22Rv1 (cell line): ENCODE results near the gene CLCA4.

Source experiments
- H3K27ac ChIP-seq: fragments of 450-650 bp; 2 replicates; pipeline ENCODE4 v1.5.1; 2017
- ZFX ChIP-seq: fragments of 450-650 bp; IDR thresholded peaks from 2 replicates; pipeline ENCODE4 v1.6.1; 2017; ENCODE audit warnings: antibody characterized with exemption, borderline replicate concordance
- TF ChIP-seq, protein P1 (sequence below): fragments of 450-650 bp; IDR thresholded peaks from 2 replicates; pipeline ENCODE4 v1.5.1; 2017; ENCODE audit warnings: mild to moderate bottlenecking

CLCA4 gene

DNA sequence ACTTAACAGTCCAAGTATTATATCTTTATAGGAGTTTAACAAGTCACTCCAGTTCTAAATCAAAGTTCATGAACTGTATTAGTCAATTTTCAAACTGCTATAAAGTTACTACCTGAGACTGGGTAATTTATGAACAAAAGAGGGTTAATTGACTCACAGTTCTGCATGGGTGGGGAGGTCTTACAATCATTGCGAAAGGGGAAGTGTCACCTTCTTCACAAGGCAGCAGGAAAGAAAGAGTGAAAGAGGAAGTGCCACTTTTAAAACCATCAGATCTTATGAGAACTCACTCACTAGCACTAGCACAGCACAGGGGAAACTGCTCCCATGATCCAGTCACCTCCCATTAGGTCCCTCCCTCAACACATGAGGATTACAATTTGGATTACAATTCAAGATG, 70.0 kb downstream of the CLCA4 start:
- no peak overlapping the region for H3K27ac ChIP-seq
- TF ChIP-seq, protein P1, sequence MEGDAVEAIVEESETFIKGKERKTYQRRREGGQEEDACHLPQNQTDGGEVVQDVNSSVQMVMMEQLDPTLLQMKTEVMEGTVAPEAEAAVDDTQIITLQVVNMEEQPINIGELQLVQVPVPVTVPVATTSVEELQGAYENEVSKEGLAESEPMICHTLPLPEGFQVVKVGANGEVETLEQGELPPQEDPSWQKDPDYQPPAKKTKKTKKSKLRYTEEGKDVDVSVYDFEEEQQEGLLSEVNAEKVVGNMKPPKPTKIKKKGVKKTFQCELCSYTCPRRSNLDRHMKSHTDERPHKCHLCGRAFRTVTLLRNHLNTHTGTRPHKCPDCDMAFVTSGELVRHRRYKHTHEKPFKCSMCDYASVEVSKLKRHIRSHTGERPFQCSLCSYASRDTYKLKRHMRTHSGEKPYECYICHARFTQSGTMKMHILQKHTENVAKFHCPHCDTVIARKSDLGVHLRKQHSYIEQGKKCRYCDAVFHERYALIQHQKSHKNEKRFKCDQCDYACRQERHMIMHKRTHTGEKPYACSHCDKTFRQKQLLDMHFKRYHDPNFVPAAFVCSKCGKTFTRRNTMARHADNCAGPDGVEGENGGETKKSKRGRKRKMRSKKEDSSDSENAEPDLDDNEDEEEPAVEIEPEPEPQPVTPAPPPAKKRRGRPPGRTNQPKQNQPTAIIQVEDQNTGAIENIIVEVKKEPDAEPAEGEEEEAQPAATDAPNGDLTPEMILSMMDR: no peak
- TF ChIP-seq ZFX: no peak

DNA sequence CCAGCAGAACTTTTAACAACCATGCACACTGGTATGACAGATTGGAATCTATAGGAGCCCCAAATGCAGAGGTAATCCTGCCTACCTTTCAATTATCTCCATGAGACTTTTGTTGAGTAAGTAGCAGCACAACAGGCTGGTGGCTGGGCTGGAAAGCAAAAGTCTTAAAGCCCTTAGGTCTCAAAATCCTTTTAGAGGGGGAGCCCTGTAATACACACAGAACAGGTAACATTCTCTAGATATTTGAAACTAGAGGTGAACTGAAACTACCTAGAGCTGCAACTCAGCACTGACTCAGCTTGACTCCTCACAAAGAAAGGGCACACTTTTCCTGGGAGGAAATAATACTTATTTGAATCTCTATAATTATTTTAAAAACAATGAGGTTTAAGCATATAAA, 71.5 kb downstream of the CLCA4 start:
- TF ChIP-seq, protein P1: no peak
- TF ChIP-seq ZFX: no peak
- no peak overlapping the region for H3K27ac ChIP-seq

DNA sequence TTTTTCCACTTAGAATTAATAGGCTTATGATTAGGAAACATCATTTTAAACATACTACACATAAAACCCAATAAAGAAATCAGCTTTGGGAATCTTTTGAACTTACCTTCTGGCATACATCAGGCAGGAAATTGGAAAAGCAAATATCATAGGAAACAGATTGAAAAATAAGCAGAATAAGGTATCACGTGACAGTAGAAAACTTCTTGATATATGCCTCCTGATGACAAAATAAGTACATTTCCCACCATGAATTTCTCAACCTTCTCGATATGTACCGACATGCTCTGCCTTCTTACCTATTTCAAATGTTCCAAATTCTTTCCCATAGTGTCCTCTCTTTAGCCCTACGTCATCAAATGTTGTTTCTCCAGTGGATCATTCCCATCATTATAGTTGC, 72.4 kb downstream of the CLCA4 start:
- H3K27ac ChIP-seq: no peak overlapping the region
- TF ChIP-seq, protein P1: no peak
- no peak for TF ChIP-seq ZFX

DNA sequence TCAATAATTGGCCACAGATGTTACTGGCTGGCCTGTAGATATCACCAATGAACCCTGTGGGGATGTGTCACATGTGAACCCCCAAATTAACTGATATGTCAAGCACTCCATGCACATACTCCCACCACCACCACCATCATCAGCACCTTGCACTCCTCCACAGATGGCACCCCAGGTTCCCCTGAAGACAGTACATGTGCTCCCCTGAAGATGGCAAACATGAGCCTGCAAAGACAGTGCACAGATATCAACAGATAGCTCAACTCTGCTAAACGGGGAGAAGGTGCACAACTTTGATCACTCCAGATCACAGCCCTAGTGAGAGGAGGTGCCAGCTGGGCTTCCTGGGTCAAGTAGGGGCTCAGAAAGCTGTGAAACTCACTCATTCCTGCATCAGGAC, 74.4 kb downstream of the CLCA4 start:
- H3K27ac ChIP-seq: no peak overlapping the region
- TF ChIP-seq ZFX: no peak
- TF ChIP-seq, protein P1: no peak
